ENCODE measurements around the gene STX16. TPM values are rescaled to one million over a fixed set of nuclear protein-coding genes. Genes with fewer than 3 reads are reported as not detected.
A peak's percentile ranks its signal among the peaks of the same experiment; 100 is the strongest.
"Not testable (repeated sequence)": the region's sequence is repeated elsewhere in the genome, so short reads cannot be mapped to it uniquely, and the experiment has no call there.

Gene STX16
- total RNA-seq, 6 experiments from 2014 or later, result 18.1 to 25.3 (median 22.2) TPM

DNA sequence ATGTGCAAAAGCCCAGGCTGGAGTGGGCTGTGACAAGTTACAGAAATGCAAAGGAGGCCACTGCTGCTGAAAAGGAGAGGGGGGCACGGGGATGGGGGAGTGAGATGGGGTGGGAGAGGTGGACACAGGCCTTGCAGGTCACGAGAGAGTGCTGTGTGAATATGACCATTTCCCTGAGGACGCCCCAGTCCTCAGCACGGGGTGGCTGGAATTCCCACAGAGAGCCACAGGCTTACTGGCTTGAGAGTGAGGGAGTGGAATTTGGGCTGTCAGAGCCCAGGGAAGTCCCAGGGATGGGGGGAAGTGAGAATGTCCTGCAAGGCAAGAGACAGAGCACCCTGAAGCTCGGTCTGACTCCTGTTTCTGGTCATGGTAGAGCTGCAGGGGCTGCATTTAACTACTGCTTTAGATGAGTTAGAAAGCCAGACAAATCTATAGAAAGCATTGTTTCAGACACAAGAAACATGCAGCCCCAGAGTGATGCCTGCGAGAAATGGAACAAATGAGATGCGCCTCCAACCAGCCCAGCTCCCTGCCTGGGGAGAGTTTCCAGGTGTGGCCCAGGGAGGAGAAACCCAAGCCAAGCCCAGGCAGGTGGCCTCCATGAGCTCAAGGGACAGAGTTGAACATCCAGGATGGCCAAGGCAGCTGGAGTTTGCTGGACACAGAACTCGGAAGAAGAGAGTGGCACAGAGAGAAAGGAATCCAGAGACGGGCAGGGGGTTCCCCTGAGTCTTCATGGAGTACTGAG lies 72.0 kb downstream of the STX16 start:
- H3K36me3 ChIP-seq, result no peaks in the 10 kb centered on the region
- peak in 2 of 3 donors; percentile 5 to 28 for DNase-seq

DNA sequence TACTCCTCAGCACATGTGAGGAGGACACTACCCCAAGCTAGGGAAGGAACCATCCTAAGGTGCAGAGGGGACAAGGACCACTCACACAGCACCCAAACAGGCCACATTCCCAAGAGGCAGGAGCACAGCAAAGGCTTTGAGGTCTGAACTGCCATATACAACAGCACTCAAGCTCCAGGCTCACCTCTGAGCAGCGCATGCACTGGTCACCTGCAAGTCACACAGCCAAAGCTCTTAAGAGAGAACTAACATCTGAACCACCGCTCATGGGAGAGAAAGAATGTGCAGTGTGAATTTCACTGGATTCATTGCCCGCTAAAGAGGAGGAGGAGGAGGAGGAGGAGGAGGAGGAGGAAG lies 72.5 kb downstream of the STX16 start:
- H3K9me3 ChIP-seq, result no peaks in the 10 kb centered on the region
- H3K27ac ChIP-seq, result no peak overlapping the region
- ATAC-seq (peak in 1 of 4 donors; percentile 22), DNase-seq (no peak)
- WGBS (ENCODE audit: insufficient coverage, low coverage, low lambda C conversion rate, missing lambda C conversion rate), result 78% methylated on average over 3 of the region's 3 CpGs
- H3K27me3 ChIP-seq, result no peaks in the 10 kb centered on the region
- no peaks in the 10 kb centered on the region for H3K4me1 ChIP-seq
- H3K36me3 ChIP-seq, result no peaks in the 10 kb centered on the region
- TF ChIP-seq POLR2A (IDR thresholded peaks at IDR 0.05), result no peak
- TF ChIP-seq, protein P1, sequence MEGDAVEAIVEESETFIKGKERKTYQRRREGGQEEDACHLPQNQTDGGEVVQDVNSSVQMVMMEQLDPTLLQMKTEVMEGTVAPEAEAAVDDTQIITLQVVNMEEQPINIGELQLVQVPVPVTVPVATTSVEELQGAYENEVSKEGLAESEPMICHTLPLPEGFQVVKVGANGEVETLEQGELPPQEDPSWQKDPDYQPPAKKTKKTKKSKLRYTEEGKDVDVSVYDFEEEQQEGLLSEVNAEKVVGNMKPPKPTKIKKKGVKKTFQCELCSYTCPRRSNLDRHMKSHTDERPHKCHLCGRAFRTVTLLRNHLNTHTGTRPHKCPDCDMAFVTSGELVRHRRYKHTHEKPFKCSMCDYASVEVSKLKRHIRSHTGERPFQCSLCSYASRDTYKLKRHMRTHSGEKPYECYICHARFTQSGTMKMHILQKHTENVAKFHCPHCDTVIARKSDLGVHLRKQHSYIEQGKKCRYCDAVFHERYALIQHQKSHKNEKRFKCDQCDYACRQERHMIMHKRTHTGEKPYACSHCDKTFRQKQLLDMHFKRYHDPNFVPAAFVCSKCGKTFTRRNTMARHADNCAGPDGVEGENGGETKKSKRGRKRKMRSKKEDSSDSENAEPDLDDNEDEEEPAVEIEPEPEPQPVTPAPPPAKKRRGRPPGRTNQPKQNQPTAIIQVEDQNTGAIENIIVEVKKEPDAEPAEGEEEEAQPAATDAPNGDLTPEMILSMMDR (IDR thresholded peaks at IDR 0.05), result no peak
- H3K4me3 ChIP-seq, result no peak overlapping the region
- intact Hi-C loops (cut with DNase I), result no loop called here

More for the DNA sequence above, 72.0 kb downstream of the STX16 start:
- no peak overlapping the region for H3K27ac ChIP-seq
- TF ChIP-seq, protein P1 (IDR thresholded peaks at IDR 0.05), result no peak
- no peak for TF ChIP-seq POLR2A (IDR thresholded peaks at IDR 0.05)
- intact Hi-C loops (cut with DNase I), result no loop called here
- H3K9me3 ChIP-seq, result no peaks in the 10 kb centered on the region
- no peak overlapping the region for H3K4me3 ChIP-seq
- peak in 1 of 4 donors; percentile 12 for ATAC-seq
- no peaks in the 10 kb centered on the region for H3K4me1 ChIP-seq
- WGBS (ENCODE audit: insufficient coverage, low coverage, low lambda C conversion rate, missing lambda C conversion rate), result 59% methylated on average over 8 of the region's 9 CpGs
- H3K27me3 ChIP-seq, result no peaks in the 10 kb centered on the region

DNA sequence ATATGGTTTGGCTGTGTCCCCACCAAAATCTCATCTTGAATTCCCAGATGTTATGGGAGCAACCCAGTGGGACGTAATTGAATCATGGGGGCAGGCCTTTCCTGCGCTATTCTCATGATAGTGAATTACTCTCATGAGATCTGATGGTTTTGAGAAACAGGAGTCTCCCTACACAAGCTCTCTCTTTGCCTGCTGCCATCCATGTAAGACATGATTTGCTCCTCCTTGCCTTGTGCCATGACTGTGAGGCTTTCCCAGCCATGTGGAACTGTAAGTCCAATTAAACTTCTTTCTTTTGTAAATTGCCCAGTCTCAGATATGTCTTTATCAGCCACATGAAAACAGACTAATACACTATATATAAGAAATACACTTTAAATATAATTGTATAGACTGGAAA lies 75.1 kb downstream of the STX16 start:
- intact Hi-C loops (cut with DNase I); H3K9me3 ChIP-seq; H3K36me3 ChIP-seq; DNase-seq; ATAC-seq; H3K4me3 ChIP-seq; H3K27me3 ChIP-seq; H3K4me1 ChIP-seq; H3K27ac ChIP-seq: not testable (repeated sequence)
- 52% methylated on average over 2 of the region's 2 CpGs for WGBS (ENCODE audit: insufficient coverage, low coverage, low lambda C conversion rate, missing lambda C conversion rate)

Other genes with a start within 250 kb of the STX16 start
- gene APCDD1L, start 135.9 kb upstream of the STX16 start, total RNA-seq, result under 1 TPM in 1 of 6 experiments, not detected in 5; 0.04 TPM
- gene NPEPL1, start 41.5 kb downstream of the STX16 start, total RNA-seq, result 10 to 100 TPM in 5 of 6 experiments, 1 to 10 TPM in 1; 7.7 to 13.9 (median 10.1) TPM
- under 1 TPM in 3 of 6 experiments, not detected in 3; 0.23 to 0.37 (median 0.27) TPM for gene GNAS-AS1, start 199.6 kb downstream of the STX16 start, total RNA-seq
- 100 to 1,000 TPM; 254 to 400 (median 287) TPM for gene GNAS, start 201.4 kb downstream of the STX16 start, total RNA-seq